Lung (tissue), 12 donors: ENCODE data around the gene PCSK6. TPM values are rescaled to one million over a fixed set of nuclear protein-coding genes. Genes with fewer than 3 reads are reported as not detected.
A peak's percentile ranks its signal among the peaks of the same experiment; 100 is the strongest.

Experiments used
- ATAC-seq: fragments of 200-7000 bp; cut with Tn5 transposase; one replicate; pipeline ENCODE4 v1.9.1; 2020; ENCODE audit warnings: moderate number of reproducible peaks; ENCODE audit not compliant: insufficient read depth, low FRiP score
- DNase-seq, 3 donors: peaks; one replicate each; pipeline ENCODE4 v3.0.0-alpha.2; 2013 to 2017
- H3K27ac ChIP-seq, 2 donors: one replicate each; pipeline ENCODE4 v1.5.1; 2013; ENCODE audit warnings: mild to moderate bottlenecking in 2 of 2, moderate library complexity in 2 of 2, control low read depth in 1 of 2, inconsistent platforms in 1 of 2, low read depth in 1 of 2, low read length in 1 of 2
- H3K27me3 ChIP-seq, 3 donors: one replicate each; pipeline ENCODE4 v1.5.1; 2013; ENCODE audit warnings: low read length in 2 of 3; ENCODE audit not compliant: control insufficient read depth in 3 of 3, insufficient read depth in 3 of 3
- H3K36me3 ChIP-seq, 4 donors: one replicate each; pipeline ENCODE4 v1.5.1; 2013; ENCODE audit warnings: low read length in 4 of 4, mild to moderate bottlenecking in 1 of 4, moderate library complexity in 1 of 4; ENCODE audit not compliant: control insufficient read depth in 4 of 4, insufficient read depth in 4 of 4
- H3K4me1 ChIP-seq, 5 donors: one replicate each; pipeline ENCODE4 v1.5.1; 2013; ENCODE audit warnings: low read length in 5 of 5, mild to moderate bottlenecking in 2 of 5, moderate library complexity in 1 of 5; ENCODE audit not compliant: control insufficient read depth in 5 of 5, insufficient read depth in 5 of 5
- H3K4me3 ChIP-seq: one replicate; pipeline ENCODE4 v1.5.1; 2013; ENCODE audit warnings: mild to moderate bottlenecking, control low read depth, moderate library complexity
- H3K9ac ChIP-seq, 2 donors: one replicate each; pipeline ENCODE4 v1.5.1; 2013; ENCODE audit warnings: low read length in 2 of 2, control low read depth in 1 of 2; ENCODE audit not compliant: insufficient read depth in 1 of 2
- H3K9me3 ChIP-seq, 4 donors: one replicate each; pipeline ENCODE4 v1.5.1; 2013; ENCODE audit warnings: low read length in 3 of 4, mild to moderate bottlenecking in 1 of 4, moderate library complexity in 1 of 4; ENCODE audit not compliant: control insufficient read depth in 4 of 4, insufficient read depth in 3 of 4
- CTCF ChIP-seq: IDR thresholded peaks from 2 replicates; pipeline ENCODE4 v1.5.1; 2012; ENCODE audit warnings: mild to moderate bottlenecking; ENCODE audit errors: control extremely low read depth, extremely low read depth
- WGBS, 2 donors: extraction: QIAGEN DNeasy Blood & Tissue Kit; methylation state at CpG; one replicate each; pipeline ENCODE4 v1.1.7; 2013; 5-methylcytosine and 5-hydroxymethylcytosine counted together
- polyA plus RNA-seq, 2 donors: library from polyadenylated mRNA; stranded (reverse); fragments of 200-250 nt; gene quantifications; one replicate each; pipeline ENCODE4 v1.2.1, GENCODE V29; 2013
- total RNA-seq, 2 donors: library from RNA; depleted of rRNA in 1 of 2; stranded (reverse); fragments of >200 nt in 1 of 2; gene quantifications; one replicate each; pipeline ENCODE4 v1.2.1, GENCODE V29; 2014 to 2021
- donor health status: control.
- donor health status: control.
- donor health status: Bipolar disorder and iron deficiency.
- donor health status: healthy.
- donor health status: DM: yes; HTN: yes; CAD: no.

PCSK6 gene
- total and polyA plus RNA-seq, 4 donors = 4.6 to 41.0 (median 8.4) TPM

DNA sequence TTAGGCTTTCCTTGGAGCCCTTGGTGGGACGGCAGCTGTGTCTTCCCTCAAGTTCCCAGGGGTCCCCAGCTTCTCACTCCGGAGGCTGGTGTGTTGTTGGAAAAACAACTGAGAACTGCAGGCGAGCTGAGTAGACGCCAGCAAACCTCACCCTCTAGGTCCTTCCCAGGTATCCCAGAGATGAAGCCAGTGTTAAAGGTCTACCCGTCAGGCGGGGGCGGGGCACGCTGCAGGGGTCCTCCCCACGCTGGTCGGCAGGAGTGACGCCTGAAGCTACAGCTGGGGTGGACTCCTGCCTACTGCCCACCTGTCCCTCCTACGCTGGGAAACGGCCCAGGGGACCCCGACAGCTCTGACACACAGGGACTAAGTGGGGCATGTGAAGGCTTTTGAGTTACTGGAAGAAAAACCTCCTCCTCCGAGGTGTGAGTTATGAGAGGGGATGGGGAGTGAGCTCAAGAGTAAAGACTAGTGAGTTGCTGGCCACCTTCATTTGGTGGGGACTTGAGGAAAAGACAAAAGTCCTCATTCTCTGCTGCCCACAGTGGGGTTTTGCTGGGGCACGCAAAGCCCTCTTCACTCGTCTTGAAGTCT lies 162.3 kb downstream of the PCSK6 start:
- Histone ChIP-seq H3K27ac (no peak overlapping the region), H3K4me1 (no peaks in the 10 kb centered on the region), H3K9me3 (peaks cover 0 to 2% (median 0%) of the 10 kb centered on the region in 4 donors), H3K36me3 (no peaks in the 10 kb centered on the region), H3K27me3 (peaks cover 0 to 2% (median 0%) of the 10 kb centered on the region in 3 donors), H3K9ac (no peak overlapping the region), H3K4me3 (no peak overlapping the region)
- ATAC-seq = no peak
- WGBS, 2 donors = 77 to 78% methylated on average over 17 of the region's 17 CpGs
- peak in 1 of 3 donors; percentile 3 for DNase-seq
- no peak for TF ChIP-seq CTCF

- Histone ChIP-seq H3K9me3 (peaks cover 0 to 2% (median 0%) of the 10 kb centered on the region in 4 donors), H3K4me1 (no peaks in the 10 kb centered on the region), H3K27me3 (peaks cover 0 to 2% (median 0%) of the 10 kb centered on the region in 3 donors), H3K9ac (no peak overlapping the region), H3K4me3 (no peak overlapping the region), H3K36me3 (no peaks in the 10 kb centered on the region), H3K27ac (no peak overlapping the region)
- no peak for ATAC-seq
- TF ChIP-seq CTCF = no peak
- DNase-seq = peak in 1 of 3 donors; percentile 11
- WGBS, 2 donors = 85% methylated on average over 21 of the region's 21 CpGs
Observed at GRCh38 chr15:101326462-101327146, 162.9 kb downstream of the PCSK6 start.

DNA sequence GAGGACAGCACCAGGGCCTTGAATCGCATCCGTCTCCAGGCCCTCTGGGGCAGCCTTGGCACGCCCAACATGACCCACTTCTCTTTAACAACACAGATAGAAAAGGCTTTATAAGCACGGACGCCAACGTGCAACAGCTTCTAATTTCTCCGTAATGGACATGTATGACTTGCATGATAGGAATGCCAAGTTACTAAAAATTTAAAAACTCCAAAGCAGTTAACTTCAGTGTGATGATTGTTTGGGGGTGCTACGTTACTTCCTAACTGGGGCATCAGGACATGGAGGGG lies 163.5 kb downstream of the PCSK6 start:
- no peak overlapping the region for H3K4me3 ChIP-seq
- no peaks in the 10 kb centered on the region for H3K4me1 ChIP-seq
- no peak overlapping the region for H3K9ac ChIP-seq
- no peaks in the 10 kb centered on the region for H3K9me3 ChIP-seq
- no peak overlapping the region for H3K27ac ChIP-seq
- 92 to 94% methylated on average over 8 of the region's 8 CpGs for WGBS, 2 donors
- DNase-seq (no peak), ATAC-seq (no peak)
- H3K27me3 ChIP-seq = peaks cover 0 to 2% (median 0%) of the 10 kb centered on the region in 3 donors
- H3K36me3 ChIP-seq = no peaks in the 10 kb centered on the region
- TF ChIP-seq CTCF = no peak
